ENCODE results near the gene PRR18. TPM values are rescaled to one million over a fixed set of nuclear protein-coding genes. Genes with fewer than 3 reads are reported as not detected.

The PRR18 gene
- total and polyA plus RNA-seq, 2 of the 13 experiments (the other 11 are each of a cell fraction or from before 2014, with no cell fraction given), result 0.04 TPM

DNA sequence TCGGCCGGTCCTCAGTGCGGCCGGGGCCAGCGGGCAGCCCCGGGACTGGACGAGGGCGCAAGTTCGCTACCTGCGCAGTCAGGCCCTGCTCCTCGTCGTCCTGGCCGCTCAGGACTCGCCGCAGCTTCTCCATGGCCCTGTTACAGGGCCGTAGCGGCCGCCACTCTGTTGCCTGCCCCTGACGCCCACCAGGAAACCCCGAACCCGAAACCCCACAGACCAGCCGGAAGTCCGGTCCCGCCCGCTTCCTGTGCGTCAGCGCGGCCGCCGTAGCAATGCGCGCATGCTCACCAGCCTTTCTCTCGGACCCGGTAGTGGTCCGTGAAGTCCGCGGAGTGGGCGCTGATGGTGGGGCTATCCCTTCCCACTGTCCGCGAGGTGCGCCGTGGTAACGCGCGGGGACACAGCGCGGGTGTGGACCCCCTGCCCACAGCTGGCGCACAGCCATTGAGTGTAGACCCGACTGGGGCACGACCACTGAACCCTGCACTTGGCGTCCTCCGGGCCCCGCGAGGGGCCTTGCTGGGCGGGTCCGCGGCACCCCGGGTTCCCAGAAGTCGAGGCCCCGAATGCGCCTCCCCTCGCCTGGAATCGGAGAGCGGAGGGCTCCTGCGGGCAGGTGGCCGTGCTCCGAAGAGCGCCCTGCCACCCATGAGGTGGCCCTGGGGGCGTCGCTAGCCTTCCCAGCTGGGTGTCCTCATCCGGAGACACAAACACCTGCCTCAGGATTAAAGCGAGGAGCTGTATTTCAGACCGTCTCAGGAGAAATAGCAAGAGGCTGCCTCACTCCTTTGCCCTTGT is 34.4 kb upstream of the PRR18 start, which contains the start of gene SFT2D1 (continued):
- TF ChIP-seq HDAC1 (CRISPR knock-in tag; IDR thresholded peaks at IDR 0.05) (peak; percentile 97), HNRNPUL1 (IDR thresholded peaks at IDR 0.05; ENCODE audit: low read depth, low read length) (peak; percentile 78), ZSCAN12 (CRISPR knock-in tag; IDR thresholded peaks at IDR 0.05) (no peak; the same call in 1 of the 2 replicates), NCOA2 (CRISPR knock-in tag; IDR thresholded peaks at IDR 0.05) (peak; percentile 43; the same call in 1 of the 2 replicates), ZEB1 (IDR thresholded peaks at IDR 0.05; ENCODE audit: insufficient replicate concordance, low read depth) (no peak), ISL2 (CRISPR knock-in tag; IDR thresholded peaks at IDR 0.05) (peak; percentile 84; the same call in 1 of the 2 replicates), SALL1 (CRISPR knock-in tag; IDR thresholded peaks at IDR 0.05) (peak; percentile 95), ZNF766 (CRISPR knock-in tag; IDR thresholded peaks at IDR 0.05; ENCODE audit: borderline replicate concordance) (peak; percentile 80), ZNF460 (CRISPR knock-in tag; IDR thresholded peaks at IDR 0.05; ENCODE audit: borderline replicate concordance) (no peak; the same call in 1 of the 2 replicates), IKZF4 (CRISPR knock-in tag; IDR thresholded peaks at IDR 0.05; ENCODE audit: borderline replicate concordance, low read depth, not compliant biosample characterization) (peak; percentile 83), NR3C1 (CRISPR knock-in tag; IDR thresholded peaks at IDR 0.05) (no peak), ZNF615 (CRISPR knock-in tag; IDR thresholded peaks at IDR 0.05; ENCODE audit: borderline replicate concordance) (no peak), ZNF138 (CRISPR knock-in tag; IDR thresholded peaks at IDR 0.05; ENCODE audit: low read depth) (peak; percentile 99), HNRNPLL (IDR thresholded peaks at IDR 0.05; ENCODE audit: low read depth, low read length, poor library complexity, severe bottlenecking) (peak; percentile 89), TRIM24 (CRISPR knock-in tag; IDR thresholded peaks at IDR 0.05) (no peak), ZNF296 (CRISPR knock-in tag; conservative IDR thresholded peaks at IDR 0.05) (peak; percentile 87; the same call in 1 of the 2 replicates), ZNF326 (CRISPR knock-in tag; IDR thresholded peaks at IDR 0.05; ENCODE audit: borderline replicate concordance) (no peak), SRSF9 (IDR thresholded peaks at IDR 0.05; ENCODE audit: borderline replicate concordance, insufficient read depth, low read depth, low read length, poor library complexity, severe bottlenecking) (no peak)
- TF ChIP-seq, protein P1, sequence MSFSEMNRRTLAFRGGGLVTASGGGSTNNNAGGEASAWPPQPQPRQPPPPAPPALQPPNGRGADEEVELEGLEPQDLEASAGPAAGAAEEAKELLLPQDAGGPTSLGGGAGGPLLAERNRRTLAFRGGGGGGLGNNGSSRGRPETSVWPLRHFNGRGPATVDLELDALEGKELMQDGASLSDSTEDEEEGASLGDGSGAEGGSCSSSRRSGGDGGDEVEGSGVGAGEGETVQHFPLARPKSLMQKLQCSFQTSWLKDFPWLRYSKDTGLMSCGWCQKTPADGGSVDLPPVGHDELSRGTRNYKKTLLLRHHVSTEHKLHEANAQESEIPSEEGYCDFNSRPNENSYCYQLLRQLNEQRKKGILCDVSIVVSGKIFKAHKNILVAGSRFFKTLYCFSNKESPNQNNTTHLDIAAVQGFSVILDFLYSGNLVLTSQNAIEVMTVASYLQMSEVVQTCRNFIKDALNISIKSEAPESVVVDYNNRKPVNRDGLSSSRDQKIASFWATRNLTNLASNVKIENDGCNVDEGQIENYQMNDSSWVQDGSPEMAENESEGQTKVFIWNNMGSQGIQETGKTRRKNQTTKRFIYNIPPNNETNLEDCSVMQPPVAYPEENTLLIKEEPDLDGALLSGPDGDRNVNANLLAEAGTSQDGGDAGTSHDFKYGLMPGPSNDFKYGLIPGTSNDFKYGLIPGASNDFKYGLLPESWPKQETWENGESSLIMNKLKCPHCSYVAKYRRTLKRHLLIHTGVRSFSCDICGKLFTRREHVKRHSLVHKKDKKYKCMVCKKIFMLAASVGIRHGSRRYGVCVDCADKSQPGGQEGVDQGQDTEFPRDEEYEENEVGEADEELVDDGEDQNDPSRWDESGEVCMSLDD (CRISPR knock-in tag; IDR thresholded peaks at IDR 0.05; ENCODE audit: borderline replicate concordance), result peak; percentile 92
- TF ChIP-seq, protein P2, sequence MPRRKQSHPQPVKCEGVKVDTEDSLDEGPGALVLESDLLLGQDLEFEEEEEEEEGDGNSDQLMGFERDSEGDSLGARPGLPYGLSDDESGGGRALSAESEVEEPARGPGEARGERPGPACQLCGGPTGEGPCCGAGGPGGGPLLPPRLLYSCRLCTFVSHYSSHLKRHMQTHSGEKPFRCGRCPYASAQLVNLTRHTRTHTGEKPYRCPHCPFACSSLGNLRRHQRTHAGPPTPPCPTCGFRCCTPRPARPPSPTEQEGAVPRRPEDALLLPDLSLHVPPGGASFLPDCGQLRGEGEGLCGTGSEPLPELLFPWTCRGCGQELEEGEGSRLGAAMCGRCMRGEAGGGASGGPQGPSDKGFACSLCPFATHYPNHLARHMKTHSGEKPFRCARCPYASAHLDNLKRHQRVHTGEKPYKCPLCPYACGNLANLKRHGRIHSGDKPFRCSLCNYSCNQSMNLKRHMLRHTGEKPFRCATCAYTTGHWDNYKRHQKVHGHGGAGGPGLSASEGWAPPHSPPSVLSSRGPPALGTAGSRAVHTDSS (CRISPR knock-in tag; conservative IDR thresholded peaks at IDR 0.05), result peak; percentile 96; the same call in 1 of the 2 replicates
- TF ChIP-seq, protein P3, sequence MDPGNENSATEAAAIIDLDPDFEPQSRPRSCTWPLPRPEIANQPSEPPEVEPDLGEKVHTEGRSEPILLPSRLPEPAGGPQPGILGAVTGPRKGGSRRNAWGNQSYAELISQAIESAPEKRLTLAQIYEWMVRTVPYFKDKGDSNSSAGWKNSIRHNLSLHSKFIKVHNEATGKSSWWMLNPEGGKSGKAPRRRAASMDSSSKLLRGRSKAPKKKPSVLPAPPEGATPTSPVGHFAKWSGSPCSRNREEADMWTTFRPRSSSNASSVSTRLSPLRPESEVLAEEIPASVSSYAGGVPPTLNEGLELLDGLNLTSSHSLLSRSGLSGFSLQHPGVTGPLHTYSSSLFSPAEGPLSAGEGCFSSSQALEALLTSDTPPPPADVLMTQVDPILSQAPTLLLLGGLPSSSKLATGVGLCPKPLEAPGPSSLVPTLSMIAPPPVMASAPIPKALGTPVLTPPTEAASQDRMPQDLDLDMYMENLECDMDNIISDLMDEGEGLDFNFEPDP (CRISPR knock-in tag; conservative IDR thresholded peaks at IDR 0.05), result 0 out of 2 replicates have a peak, but pooled peaks have one; percentile 76
- TF ChIP-seq, protein P4, sequence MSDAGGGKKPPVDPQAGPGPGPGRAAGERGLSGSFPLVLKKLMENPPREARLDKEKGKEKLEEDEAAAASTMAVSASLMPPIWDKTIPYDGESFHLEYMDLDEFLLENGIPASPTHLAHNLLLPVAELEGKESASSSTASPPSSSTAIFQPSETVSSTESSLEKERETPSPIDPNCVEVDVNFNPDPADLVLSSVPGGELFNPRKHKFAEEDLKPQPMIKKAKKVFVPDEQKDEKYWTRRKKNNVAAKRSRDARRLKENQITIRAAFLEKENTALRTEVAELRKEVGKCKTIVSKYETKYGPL (CRISPR knock-in tag; IDR thresholded peaks at IDR 0.05), result peak; percentile 73; the same call in 1 of the 2 replicates

All from HepG2 (cell line).